Stimulated activated CD4-positive, alpha-beta T cell treated with anti-CD3 and anti-CD28 coated beads, Interleukin-2, amount 100 ng/mL, for 24 hours (primary cell): ENCODE data around the gene CHEK1.

Source experiments
- DNase-seq, 2 donors: peaks; one replicate each; pipeline ENCODE4 v3.0.0-alpha.2; 2020

CHEK1 gene

GRCh38 chr11:125626288-125626950 lies 1.5 kb downstream of the CHEK1 start:
- no peak for DNase-seq

- DNase-seq: no peak
Measured at GRCh38 chr11:125627236-125627910, 2.4 kb downstream of the CHEK1 start.

GRCh38 chr11:125637840-125638239 lies 12.9 kb downstream of the CHEK1 start:
- no peak for DNase-seq

DNA sequence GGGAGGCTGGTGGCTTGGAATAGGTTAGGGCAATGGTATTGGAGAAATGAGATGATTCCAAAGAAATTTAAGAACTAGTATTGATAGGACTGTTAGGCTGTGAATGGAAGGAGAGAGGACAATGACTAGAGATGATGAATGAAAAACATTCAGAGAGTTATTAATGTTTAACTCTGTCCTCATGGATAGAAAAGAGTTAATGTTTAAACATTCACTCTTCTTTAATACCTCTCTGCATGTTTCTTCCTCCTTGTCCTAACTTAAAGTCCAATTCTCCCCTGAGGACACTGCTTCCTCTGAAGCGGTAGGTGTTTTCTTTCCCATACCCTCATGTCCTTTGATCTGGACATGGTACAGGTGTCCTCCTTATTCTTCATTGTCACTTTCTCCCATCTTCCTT lies 13.4 kb downstream of the CHEK1 start:
- no peak for DNase-seq

DNA sequence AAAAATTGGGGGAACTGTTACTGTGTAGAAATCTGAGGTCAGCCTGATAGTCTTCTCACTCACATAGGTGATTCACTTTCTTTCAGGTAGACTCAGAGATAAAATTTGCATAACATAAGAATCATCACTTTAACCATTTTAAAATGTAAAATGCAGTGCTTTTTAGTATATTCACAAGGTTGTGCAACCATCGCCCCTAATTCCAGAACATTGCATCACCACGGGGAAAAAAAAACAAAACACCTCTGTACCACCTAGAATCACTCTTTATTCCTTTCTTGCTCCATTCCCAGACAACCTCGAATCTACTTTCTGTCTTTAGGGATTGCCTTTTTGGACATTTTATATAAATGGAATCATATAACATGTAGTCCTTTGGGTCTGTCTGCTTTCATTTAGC lies 20.9 kb downstream of the CHEK1 start:
- no peak for DNase-seq

DNA sequence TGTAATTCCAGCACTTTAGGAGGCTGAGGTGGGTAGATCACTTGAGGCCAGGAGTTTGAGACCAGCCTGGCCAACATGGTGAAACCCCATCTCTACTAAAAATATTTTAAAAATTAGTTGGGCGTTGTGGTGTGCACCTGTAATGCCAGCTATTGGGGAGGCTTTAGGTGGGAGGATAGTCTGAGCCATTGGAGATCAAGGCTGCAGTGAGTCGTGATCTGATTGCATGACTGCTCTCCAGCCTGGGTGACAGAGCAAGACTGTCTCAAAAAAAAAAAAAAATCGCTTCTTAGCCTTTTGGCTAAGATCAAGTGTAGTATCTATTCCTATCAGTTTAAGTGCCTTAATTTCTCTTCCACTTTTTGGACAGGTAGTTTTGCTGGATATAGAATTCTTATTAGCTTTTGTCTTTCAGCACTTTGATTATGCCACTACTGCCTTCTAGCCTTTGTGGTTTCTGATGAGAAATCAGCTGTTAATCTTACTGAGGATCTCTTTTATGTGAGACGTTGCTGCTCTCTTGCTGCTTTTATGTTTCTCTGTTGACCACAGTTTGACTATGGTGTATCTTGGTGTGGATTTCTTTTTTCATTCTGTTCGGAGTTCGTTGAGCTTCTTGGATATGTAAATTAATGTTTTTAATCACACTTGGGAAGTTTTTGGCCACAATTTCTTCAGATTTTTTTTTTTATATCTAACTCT lies 24.7 kb downstream of the CHEK1 start:
- no peak for DNase-seq

DNA sequence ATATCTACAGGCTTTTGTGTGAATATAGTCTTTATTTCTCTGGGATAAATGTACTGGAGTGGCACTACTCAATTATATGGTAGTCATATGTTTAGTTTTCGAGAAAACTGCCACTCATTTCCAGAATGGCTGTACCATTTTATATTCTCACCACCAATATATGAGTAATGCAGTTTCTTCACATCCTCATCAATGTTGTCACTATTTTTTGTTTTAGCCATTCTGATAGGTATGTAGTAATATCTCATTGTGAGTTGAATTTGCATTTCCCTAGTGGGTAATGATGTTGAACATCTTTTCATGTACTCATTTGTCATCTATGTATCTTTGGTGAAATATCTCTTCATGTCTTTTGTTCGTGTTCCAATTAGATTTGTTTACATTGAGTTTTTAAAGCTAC lies 37.7 kb downstream of the CHEK1 start:
- no peak for DNase-seq

GRCh38 chr11:125663910-125664309 lies 38.9 kb downstream of the CHEK1 start:
- DNase-seq: no peak

DNA sequence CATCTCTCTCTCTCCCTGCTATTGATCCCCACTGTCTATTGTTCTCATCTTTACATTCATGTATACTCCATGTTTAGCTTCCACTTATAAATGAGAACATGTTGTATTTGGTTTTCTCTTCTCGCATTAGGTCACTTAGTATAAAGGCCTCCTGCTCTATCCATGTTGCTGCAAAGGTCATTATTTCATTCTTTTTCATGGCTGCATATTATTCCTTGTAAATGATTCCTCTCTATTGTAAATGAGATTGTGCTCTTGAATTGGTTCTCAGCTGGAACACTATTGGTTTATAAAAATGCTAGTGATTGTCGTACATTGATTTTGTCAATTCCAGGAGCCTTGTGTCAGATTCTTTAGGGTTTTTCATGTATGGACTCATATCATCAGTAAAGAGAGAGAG lies 42.2 kb downstream of the CHEK1 start:
- DNase-seq: no peak

DNA sequence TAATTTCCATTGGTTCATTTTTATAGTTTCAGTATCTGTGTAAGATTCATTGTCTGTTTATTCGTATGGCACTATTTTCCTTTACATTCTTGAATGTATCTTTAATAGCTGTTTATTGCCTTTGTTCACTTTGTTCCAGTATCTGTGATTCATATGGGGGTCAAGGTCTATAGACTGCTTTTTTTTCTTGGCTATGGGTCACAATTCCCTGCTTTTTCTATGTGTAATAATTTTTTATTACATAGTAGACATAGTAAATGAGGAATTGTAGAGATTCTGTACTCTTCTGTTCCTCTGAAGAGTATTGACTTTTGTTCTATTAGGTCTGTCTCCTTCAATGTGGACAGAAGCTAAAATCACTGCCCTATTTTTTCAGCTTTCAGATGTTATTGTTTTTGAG lies 45.2 kb downstream of the CHEK1 start:
- DNase-seq: no peak

DNA sequence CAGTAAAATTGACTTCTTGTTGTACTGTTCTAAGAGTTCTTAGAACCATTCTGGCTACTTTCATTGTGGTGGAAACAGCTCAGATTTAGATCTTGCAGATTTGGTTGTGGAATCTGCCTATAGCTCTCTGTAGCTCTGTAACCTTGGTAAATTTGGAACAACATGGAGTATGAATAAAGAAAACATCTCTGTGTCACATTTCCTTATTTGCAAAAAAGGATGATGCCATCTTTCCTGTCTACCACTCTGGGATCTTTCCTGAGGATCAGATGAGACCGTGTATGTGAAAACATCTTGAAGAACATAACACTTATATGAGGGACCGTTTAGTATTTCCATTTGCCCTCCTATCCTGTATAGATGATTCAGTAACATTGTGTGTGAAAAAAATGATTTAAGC lies 46.6 kb downstream of the CHEK1 start:
- DNase-seq: no peak

DNA sequence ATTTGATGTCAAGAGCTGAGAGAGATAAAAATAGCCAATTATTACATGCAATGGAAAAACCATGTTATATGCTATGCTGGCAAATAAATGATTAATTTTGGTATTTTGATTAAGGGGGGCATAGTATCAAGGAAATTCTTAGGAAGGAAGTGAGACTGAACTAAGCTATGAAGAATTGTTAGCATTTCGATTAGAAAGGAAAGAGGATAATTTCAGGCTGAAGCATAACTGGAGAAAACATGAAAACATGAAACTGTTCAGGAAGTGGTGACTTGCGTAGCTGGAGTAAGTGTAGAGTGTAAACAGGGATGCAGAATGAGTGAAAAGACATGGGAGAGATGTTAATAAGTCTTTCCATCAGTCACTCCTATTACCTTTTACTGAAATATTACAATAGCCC lies 49.2 kb downstream of the CHEK1 start:
- DNase-seq: no peak

GRCh38 chr11:125675196-125675595 lies 50.2 kb downstream of the CHEK1 start:
- no peak for DNase-seq

GRCh38 chr11:125679397-125679796 lies 54.4 kb downstream of the CHEK1 start:
- DNase-seq: no peak

DNA sequence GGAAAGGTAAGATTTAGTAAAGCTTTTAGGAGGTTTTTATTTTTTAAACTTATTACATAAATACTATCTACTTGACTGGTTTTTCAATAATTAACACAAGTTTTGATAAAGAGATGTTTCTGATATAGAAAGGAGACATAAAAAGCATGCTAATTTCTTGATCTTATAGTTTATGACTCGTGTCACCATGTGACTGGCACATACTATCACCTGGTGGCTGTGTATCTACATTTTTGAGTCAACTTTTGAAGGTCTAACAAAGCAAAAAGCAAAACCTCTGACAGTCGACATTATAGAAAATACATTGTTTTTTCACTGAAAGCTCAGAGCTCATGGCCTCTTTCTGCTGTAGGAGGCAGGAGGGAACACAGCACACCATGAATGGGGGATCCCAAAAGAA lies 54.9 kb downstream of the CHEK1 start:
- no peak for DNase-seq

- DNase-seq: no peak
Measured at GRCh38 chr11:125680747-125681146, 55.8 kb downstream of the CHEK1 start, which contains the start of gene ACRV1. Gene ACRV1 (minus strand): TSS chr11:125680847. CDS start chr11:125680780, 67 bp downstream.

- DNase-seq: no peak
Measured at GRCh38 chr11:125685228-125685627, 60.3 kb downstream of the CHEK1 start.

DNA sequence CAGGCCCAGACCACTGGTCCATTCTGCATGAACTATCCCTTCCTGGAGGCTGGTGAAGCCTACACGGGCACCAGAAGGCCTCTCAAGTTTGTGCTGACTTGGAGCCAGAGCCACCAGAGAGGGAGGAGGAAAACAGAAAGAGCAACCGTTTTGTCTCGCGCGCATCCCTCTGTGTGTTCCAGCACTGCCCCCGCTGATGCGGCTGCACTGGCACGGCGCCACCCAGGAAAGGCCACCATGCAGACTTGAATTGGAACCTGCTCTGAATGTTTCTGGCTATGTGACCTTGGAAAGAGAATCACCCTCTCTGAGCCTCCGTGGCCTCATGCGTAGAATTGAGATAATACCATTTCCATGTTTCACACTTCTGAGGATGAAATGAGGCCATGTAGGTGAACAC lies 63.1 kb downstream of the CHEK1 start:
- no peak for DNase-seq

DNA sequence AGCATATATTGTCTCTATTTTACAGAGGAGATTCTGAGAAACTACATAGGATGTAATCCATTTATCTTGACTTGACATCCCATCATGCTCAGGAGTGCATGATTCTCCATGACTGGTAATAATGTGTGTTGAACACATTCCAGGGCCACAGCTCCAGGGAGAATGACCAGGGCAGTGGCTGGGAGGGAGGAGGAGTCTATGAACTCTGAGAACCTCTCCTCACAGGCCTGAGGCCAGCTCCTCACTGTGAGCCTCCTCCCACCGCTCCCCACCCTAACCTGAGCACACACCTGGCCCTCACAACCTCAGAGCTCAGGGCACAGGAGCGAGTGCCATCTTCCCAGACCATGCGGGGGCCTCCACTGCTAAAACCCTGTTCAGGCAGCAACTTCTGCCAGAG lies 63.7 kb downstream of the CHEK1 start:
- no peak for DNase-seq

DNA sequence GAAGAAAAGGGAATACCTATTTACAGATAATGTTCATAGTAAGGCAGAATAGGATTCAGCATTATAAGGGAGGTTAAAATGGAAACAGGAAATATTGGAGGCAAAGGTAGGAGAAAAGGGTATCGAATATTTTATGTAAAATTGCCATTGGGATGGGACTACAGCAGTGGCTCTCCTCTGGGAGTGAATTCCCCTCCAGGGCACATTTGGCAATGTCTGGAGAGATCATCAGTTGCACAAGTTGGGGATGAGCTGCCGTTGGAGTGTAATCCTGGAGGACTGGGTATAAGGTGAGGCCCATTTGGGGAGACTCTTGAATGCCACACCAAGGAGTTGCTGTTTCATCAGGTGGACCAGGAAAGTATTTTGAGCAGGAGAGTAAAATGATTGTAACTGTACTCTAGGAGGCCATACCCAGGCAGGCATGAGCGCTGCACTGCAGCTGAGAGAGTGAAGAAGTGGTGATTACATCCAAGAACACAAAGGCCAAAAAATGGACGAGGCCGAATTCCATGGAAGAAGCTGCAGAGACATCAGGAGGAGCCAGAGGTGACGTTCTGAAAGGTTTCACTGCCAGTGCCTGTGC lies 64.4 kb downstream of the CHEK1 start:
- no peak for DNase-seq

DNA sequence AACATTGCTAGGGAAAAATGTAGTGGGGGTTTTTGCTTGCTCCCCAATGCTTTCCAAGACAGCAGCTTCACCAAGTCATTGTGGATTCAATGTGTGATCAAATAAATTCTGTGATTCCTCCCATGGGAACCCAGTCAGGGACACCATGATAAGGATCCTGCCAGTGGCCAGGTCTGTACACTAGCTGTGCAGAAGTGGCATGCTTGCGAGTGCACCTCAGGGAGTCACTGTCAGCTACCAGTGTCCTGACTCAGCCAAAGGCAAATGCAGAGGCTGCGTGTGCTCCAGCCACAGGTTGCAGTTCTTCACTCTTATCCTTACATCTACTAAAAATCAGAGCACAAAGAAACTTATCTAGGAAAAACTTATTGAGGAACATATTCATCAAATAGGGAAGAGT lies 65.0 kb downstream of the CHEK1 start:
- no peak for DNase-seq

DNA sequence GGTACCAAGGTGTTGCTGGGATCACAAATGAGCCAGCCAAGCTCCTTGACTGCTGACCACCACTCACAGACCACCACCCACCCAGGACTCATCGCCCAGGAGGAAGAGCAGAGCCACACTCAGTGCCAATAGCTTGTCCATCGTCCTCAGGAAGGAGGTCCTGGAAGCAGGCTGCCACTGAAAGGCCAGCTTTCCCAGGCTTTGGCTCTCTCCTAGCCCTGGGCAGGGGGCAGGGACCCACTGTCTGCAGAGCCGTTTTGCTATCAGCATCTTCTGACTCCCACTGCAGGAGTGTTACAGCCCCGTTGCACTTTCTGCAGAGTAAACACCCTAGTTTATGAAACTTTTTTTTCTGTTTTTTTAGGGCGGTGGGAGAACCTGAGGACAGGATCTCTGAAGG lies 67.9 kb downstream of the CHEK1 start:
- DNase-seq: no peak

GRCh38 chr11:125694951-125695350 lies 70.0 kb downstream of the CHEK1 start:
- DNase-seq: no peak
